NCI-H2029 treated with DMSO at 0.1 percent for 48 hours (cell line): Measurements from ENCODE around the gene TP53I11.

ENCODE experiments used
- DNase-seq: peaks from one replicate; lab custom pipeline; 2025; lab: John Stamatoyannopoulos, UW

TP53I11 gene

DNA sequence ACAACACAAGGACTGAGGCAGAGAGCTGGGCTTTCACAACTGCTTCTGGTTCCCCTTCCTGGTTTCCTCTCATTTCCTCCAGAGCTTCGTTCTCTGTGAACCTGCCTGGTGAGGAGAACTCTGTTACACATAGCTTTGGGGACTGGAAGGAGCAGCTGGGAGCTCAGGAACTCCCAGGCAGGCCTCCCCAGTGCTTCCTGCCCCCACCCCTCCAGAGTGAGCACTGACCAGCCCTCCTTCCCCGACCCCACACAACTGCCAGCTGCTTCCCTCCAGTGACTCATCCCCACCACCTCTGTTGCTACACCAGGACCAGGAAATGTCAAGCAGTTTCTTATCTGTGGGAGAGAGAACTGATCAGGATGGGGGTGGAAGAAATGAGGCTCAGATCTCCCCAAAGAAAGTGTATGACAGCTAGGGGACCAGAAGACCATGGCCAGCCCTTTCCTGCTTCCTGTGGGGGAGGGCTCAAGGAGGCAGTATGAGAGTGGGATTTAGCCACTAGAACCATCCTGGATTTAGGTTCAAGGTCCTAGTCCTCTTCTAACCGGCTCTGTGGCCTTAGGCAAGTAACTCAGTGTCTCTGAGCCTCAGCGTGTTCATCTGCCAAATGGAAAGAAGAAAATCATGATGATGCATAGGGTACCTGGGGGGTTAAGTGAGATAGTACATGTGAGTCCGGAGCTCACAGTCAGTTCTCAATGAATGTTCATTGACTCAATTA is 4.5 kb upstream of the TP53I11 start:
- DNase-seq, result no peak

DNA sequence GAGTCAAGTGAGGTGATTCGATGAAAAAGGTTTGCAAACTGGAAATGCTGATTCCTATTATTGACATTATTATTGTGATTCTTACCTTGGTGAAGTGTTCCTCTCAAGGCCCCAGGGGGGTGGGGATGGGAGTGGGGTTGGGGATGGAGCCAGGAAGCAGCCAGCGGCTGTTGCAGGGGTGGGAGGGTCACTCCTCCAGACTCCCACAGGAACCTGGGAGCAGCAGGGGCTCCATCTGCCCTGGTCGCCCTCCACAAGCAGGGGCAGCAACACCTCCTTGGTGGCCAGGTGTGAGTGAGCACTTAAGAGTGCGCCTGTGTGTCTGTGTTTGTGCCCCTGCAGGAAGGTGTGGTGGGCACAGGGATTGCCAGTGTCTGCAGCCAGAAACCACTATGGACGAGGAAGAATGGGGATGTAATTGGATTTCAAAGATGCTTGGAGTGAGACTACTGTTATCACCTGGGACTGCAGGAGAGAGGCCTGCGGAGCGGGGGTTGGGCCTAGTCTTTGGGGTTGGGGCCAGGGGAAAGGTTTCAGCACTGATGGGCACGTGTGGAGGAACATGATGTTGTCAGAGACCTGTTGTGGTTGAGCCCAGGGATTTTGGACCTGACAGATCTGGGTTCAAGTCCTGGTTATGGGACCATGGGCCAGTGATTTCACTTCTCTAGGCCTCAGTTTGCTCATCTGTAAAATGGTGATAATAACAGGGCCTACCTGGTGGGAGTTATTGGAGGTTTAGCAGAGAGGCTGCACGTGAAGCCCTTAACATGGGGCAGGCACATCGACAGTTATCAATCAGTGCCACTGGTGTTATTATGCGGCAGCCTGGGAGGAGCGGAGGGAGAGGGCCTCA is 3.6 kb upstream of the TP53I11 start:
- no peak for DNase-seq

DNA sequence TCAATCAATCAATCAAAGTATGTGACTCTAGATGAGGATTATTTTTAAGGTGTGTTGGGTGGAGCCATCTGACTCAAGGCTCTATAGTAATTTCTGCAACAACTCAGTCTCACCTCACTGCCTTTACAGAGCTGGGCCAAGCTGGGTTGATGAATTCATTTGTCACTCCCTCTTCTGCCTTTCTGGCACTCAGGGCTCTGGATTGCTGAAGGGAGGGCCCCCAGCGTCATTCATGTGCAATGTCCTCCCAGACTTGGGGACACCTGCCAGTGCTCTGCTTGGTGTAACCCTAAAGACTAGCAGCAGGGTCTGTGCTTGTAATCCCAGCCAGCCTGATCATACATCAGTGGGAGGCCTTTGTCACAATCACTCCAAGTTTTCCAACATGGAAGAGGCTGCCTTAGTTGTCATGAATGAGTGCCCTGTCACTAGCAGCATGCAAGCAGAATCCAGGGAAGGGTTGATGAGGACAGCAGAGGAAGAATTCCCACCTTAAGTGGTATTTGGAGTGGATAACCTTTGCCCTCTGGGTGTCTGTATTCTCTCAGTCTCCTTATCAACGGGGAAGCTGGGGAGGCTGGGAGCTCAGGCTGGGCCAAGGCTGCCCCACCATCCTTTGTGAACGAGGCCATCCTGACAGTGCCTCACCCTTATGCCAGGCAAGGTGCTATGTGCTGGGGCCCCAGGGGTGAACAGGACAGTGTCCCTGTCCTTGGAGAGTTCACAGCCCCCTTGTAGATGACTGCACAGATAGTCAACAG is 2.0 kb upstream of the TP53I11 start:
- DNase-seq, result no peak

DNA sequence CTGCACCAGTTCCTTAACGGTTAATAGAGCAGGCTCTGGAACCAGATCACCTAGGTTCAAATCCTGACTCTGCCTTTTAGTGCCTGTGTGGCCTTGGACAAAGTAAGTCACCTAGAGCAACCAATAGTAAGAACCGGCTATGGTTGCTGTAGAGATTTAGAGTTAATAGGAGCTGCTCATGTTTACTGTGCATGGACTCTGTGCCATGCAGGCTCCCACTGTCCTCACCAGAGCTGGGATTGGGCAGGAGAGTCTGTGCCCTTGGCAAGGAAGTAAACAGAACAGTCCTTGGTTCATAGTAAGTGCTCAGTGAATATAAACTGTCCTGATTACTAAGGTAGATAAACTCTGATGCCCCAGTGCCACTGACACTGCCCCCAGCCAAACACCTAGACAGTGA is 1.4 kb upstream of the TP53I11 start:
- no peak for DNase-seq

DNA sequence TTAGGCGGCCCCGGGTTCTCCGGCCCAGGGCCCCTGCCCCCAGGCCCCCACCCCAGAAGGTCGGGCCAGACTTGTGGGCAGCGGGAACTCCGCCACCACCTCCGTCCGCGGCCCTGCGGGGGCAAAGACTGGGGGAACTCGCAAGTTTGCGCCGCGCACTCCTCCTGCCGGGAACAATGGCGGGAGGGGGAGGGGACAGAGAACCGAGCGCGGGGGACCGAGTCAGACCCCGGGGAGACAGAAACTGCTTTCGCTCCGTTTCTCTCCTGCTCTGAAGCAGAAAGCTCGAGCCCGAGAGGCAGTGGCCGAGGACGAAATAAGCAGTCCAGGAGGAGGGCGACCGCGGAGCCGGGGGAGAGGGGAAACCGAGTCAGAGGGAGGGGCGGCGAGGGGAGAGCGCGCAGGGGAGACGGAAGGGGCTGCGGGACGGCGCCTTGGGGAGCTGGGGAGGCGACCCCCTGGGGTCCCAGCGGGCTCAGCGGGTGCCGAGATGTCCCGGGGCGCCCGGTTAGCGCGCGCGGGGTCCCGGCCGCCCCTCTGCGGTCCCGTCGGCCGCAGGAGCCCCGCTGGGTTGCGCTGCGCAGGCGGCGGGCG is 555 bp downstream of the TP53I11 start:
- no peak for DNase-seq

DNA sequence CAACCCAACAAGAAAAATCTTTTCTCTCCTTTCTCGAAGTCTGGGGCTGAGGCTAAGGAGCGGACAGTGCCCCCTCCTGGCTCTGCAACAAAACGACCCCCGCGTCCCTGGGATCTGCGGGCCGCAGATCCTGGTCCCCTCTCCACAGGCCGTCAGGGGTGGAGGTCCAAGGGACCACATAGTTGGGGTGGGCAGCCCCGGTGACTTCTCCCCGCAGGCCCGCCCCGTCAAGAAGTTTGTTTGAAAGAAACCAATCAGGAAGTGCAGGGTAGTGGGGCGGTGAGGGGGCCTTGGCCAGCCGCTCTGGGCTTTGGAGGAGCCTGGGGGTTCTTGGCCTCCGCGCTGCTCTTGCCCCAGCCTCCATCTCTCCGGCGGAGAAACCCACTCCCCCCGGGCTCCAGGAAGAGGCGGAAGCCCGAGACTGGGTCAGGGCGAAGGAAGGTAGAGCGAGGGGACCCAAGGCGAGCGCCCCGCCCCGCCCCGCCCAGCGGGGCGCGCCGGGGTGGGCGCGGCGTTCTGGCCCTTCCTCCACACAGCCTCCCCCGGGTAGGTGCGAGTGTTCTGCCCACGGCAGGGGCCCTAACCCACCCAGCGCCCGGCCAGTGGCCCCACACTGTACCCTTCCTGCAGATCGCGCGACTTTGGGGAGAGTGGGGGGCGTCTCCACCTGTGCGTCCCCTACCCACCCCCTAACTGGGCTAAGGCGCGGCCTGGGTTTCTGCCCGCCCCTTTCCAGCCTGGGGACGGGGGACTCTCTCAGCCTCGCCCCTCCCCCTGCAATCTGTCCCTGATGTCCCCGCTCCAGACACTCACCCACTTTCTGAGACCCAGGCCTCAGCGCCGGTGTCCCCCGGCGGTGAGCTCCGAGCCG is 1.3 kb downstream of the TP53I11 start:
- no peak for DNase-seq

DNA sequence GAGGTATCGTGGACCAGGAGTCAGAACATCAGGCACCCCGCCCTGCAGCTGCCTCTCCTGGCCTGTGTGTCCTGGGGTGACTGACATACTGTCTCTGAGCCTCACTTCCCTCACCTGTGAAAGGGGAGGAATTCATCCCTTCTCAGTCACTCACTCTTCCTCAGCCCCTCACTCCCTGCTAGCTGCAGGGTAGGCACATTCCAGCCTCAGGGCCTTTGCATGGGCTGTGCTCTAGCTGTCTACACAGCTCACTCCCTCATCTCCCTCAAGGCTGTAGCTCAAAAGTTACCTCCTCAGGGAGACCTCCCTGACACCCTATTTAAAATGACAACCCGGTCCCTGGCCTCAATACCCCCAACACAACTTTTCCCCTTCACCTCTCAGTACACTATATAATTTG is 2.5 kb downstream of the TP53I11 start:
- DNase-seq, result no peak

DNA sequence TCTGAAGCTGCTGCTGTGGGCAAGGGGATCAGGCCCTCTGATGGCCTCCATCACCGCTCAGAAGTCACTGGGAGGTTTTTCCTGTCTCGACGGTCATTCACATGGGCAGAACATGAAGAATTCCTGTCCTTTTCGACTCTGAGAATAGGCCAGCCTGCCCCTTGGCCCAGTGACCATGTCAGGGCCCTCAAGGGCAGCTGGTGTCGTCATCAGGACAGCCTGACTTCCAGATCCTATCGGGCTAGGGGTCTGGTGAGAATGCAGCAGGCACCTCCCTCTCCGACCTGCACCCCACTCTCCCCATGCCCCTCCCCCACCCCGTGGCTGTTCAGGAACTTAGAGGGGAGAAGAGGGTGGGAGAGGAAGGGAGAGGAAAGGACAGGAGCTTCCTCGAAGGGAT is 3.6 kb downstream of the TP53I11 start:
- DNase-seq, result no peak

DNA sequence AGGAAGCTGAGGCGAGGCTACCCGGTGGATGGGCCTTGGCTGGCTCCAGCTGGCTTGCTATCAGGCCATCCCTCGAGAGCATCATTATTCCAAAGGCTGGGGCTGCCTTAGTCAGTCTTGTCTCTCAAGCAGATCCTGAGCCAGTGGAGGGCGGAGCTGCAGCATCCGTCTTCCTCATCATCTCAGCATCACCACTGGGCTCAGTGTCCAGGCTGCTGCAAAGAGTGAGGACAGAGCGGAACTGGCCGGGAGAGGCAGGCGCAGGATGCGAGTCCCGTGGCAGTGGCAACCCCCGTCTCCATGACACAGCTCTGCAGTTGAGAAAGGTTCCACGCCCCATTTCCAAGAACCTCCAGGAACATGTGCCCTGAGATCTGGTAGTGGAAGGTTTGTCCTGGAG is 4.4 kb downstream of the TP53I11 start:
- no peak for DNase-seq

DNA sequence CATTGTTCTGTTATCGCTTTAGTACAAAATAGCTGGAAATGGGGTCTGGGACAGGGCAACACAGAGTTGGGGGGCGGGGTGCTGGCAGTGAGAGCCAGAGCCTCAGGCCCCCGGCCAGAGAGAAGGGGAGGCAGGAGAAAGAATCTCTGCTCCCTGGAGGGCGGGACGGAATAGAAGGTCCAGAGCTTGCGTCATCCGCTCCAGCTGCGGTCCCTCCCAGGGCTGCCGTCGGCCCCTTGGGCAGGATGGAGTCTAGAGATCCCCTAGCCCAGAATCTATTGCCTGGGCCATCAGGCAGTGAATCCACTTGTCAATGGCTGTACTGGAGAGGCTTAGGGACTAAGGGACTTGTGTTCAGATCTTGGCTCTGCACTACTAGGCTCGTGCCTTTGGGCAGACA is 5.0 kb downstream of the TP53I11 start:
- no peak for DNase-seq

DNA sequence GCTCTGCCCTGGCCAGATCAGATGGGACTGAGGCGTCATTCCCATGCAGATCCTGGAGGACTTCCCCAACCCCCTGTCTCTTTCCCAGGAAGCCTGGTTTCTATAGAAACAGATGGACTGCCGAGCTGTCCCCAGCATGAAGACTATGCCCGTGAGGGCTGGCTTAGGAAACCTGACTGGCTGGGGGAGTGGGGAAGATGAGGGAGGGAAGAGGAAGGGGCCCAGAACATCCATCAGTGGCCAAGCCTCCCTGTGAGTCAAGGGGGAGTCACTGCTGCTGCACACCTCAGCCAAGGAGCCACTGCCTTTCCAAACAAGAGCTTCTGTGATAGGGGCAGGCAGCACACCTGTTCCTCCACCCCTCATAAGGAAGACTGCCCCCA is 5.8 kb downstream of the TP53I11 start:
- DNase-seq, result no peak

DNA sequence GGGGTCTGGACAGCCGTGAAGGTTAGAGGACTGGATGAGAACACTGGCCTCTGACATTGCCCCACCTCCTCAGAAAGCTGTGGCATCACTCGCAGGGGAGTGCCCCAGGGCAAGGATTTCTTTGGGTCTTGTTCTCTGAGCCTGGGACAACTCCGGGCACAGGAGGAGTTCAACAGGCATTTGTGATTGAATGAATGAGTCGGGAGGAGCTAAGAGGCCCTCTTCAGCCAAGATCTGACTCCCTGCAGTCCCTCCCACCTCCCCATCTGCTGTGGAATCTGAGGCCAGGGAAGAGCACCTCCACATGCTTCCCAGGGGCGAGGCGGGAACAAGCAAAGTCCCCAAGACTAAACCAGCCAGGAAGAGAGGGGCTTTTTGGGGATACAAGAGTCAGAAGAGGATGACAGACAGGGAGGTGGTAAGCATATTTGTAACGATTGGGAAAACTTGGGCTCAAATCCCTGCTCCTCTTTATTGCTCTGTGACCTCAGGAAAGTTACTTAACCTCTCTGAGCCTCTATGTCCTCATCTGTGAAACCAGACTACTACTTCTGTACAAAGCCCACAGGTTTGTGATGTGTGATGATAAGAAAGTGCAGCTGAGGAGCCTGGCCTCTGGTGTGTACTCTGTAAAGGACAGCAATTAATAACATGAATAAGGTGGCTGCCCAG is 6.4 kb downstream of the TP53I11 start:
- DNase-seq, result no peak

DNA sequence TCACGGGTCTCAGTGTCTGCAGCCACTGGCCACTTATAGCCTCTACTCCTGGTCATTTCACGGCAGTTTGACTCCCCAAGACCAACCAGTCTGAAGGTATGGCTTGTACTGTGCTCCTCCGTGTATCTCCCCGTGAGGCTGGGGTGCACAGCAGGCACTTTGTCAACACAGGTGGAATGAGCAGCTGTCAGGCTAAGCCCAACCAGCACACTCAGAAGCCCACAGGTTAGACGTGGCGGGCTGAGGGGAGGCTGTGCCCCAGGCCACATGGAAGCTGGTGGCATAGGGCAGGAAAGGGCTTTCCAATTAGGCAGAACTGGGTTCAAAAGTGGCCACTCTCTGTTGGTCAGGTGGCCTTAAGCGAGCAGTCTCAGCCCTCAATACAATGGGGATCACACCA is 7.0 kb downstream of the TP53I11 start:
- no peak for DNase-seq

DNA sequence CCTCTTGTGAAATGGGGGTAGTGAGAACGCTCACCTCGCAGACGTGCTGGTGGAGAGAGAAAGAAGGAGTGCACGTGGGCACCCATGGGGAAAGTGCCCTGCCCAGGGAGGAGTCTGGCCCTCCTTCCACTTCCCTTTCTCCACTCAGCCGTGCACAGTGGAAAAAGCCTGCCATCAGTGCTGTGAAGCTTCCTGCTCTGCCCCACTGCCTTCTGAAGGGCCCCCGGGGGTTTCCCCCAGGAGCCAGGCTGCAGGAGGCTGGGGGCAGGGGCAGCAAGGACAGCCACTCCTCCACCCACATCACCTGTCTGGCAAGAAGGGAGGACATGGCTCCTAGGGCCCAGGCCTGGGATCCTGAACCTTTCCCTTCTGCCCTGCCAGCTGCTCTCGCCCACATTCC is 7.6 kb downstream of the TP53I11 start:
- peak; percentile 49 for DNase-seq

DNA sequence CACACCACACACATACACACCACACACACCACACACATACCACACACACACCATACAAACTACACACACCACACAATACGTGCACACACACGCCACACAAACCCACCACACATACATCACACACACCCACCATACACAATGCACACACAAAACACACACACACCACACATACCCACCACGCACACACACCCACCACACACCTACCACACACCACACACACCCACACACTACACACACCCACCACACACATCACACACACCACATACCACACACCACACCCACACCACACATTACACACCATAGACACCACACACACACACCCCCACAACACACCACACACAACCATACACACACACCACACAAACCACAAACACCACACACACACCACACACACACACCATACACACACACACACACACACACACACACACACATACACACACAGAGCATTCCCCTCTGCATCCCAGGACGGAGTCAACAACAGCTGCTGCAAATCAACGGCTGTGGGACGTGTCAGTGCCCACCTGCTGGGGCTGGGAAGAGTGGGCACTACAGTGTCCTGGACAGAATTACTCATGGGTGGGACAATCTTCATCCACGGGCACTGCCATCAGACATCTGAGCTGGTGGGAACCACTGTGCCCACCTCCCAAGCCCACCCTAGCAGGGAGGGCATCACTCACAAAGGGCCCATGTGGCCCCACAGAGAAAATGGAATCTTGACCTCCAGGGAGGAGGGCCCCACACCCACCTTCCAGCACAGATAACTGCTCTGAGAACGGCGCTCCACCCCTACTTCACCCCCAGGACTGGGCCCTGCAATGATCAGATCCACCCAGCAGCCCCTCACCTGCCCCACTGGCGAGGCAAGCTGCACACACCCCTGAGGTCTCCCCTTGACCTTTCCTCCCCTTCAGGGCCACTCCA is 8.4 kb downstream of the TP53I11 start:
- no peak for DNase-seq

DNA sequence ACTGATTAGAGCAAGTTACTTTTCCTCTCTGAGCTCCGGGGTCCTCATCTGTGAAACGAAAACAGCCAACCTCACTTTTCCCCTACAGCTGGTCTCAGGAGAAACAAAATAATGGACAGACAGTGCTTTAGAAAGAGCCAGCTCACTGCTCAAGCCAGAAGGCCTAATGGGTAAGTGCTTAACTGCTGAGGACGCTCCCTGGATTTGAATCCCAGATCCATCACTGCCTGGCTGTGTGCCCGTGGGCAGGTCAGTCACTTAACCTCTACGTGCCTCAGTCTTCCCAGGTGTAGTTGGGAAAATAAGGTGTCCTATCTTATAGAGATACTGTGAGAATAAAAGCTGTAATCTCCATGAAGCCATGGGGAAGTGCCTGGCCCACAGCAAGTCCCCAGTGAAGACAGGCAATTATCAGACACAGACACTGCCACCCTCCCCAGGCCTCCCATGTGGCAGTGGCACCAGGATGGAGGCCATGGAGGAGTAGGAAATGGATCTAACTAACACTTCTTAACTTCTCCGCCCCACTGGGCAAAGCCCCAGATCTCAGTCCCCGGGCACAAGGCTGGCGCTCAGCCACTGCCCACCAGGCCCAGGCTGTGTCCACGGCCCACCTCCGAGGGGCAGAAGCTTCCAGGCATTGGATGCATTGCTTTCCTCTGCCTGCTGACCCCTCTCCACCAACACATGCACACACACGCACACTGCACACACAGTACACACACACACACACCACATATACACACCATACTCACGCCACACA is 9.2 kb downstream of the TP53I11 start:
- DNase-seq, result no peak

DNA sequence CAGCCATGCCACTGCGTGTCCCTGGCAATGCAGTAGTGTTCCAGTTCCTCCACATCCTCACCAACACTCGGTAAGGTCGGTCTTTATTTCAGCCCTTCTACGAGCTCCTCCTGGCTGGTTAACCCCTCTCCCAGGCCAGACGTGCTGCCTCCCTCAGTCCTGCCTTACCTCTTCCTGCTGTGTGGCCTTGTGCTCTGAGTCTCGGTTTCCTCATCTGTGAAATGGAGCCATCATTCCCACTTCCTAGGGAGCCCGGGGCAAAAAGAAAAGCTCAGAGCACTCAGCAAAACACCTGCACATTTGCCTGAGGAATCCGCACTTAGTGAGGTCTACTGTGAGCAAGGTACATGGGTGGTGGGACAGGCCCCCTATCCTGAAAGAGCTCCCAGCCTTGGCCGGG is 9.8 kb downstream of the TP53I11 start:
- no peak for DNase-seq

DNA sequence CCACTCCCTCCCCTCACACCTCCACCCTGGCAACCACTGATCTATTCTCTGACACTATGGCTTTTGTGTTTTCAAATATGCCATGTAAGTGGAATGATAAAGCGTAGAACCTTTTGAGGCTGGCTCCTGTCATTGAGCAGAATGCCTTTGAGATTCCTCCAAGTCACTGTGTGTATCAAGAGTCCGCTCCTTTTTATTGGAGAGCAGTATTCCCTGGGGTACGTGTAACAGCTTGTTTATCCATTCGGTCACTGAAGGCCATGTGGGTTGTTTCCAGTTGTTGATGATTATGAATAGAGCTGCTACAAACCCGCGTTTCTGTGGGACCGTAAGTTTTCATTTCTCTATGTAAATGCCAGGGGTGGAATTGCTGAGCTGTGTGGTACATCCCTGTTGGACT is 10.3 kb downstream of the TP53I11 start:
- DNase-seq, result no peak
